GM19452 (cell line): Measurements from ENCODE around the gene PTX4.

Experiments
- ATAC-seq: cut with Tn5 transposase; IDR thresholded peaks from one replicate; pipeline ENCODE4 v1.9.1; 2021; ENCODE audit not compliant: unreplicated experiment

Gene PTX4

GRCh38 chr16:1525871-1526607 is 37.3 kb upstream of the PTX4 start:
- ATAC-seq = no peak

DNA sequence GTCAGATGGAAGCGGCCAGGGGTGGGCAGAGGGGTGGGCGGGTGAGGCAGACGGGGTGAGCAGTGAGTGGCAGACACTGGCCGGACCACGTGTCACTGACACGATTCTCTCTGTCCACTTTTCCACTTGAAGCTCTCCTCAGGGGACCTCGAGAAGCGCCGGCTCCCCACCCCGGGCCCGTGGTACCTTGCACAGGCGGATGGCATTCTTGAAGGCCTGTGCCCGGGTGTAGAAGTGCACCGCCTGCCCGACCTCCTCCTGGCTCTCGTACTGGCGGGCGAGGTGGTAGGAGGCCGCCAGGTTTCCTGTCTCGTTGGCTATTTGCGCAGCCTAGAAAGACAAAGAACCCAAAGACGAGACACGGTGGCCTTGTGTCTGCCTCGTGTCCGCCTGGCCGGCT is 35.6 kb upstream of the PTX4 start:
- no peak for ATAC-seq

GRCh38 chr16:1523581-1524245 is 35.0 kb upstream of the PTX4 start:
- no peak for ATAC-seq

- ATAC-seq = no peak
These were observed 31.7 kb upstream of the PTX4 start for GRCh38 chr16:1520461-1520860.

- ATAC-seq = no peak
These were observed 31.1 kb upstream of the PTX4 start for GRCh38 chr16:1519831-1520230.

GRCh38 chr16:1518626-1519135 is 29.9 kb upstream of the PTX4 start:
- ATAC-seq = no peak

GRCh38 chr16:1514507-1514906 is 25.8 kb upstream of the PTX4 start:
- no peak for ATAC-seq

- ATAC-seq = no peak
These were observed 24.0 kb upstream of the PTX4 start for GRCh38 chr16:1512774-1513173.

DNA sequence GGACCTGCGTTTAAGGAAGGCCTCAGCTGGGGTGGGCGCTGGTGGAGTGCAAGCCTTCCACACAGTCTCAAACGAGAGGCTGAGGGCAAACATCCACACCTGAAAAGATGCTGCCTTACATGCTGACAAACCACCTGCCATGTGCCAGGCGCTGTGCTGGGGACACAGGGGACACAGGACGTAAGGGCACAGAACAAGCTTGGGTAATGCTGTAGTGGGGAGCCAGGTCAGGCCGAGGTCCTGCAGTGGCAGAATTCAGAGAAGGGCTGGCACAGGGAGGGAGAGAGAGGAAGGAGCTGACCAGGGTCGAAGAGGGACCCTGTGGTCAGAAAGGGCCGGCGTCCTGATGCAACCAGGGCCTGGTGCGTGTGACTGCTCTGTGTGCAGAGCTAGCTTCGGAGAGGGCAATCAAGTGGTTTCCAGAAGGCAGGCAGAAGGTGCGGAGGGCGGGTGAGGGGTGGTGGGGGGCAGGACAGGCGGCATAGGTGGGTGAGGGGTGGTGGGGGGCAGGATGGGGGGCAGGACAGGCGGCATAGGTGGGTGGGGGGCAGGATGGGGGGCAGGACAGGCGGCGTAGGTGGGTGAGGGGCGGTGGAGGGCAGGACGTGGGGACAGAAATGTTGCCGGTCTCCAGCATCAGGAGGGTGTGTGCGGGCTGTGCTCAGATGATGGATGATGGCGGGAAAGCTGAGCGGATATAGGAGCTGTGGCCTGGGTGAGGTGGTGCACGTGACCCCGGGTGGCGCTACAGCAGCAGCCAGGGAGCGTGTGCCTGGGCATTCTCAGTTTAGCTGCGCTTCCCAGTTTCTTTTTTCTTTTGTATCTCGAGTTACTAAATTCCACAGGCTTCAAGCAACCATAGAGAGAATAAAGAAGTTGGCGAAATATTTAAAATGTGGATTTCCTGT is 23.2 kb upstream of the PTX4 start:
- ATAC-seq = no peak

- ATAC-seq = no peak
These were observed 22.2 kb upstream of the PTX4 start for GRCh38 chr16:1510941-1511351.

GRCh38 chr16:1510272-1510671 is 21.5 kb upstream of the PTX4 start:
- no peak for ATAC-seq

GRCh38 chr16:1509307-1510221 is 20.8 kb upstream of the PTX4 start:
- ATAC-seq = no peak

DNA sequence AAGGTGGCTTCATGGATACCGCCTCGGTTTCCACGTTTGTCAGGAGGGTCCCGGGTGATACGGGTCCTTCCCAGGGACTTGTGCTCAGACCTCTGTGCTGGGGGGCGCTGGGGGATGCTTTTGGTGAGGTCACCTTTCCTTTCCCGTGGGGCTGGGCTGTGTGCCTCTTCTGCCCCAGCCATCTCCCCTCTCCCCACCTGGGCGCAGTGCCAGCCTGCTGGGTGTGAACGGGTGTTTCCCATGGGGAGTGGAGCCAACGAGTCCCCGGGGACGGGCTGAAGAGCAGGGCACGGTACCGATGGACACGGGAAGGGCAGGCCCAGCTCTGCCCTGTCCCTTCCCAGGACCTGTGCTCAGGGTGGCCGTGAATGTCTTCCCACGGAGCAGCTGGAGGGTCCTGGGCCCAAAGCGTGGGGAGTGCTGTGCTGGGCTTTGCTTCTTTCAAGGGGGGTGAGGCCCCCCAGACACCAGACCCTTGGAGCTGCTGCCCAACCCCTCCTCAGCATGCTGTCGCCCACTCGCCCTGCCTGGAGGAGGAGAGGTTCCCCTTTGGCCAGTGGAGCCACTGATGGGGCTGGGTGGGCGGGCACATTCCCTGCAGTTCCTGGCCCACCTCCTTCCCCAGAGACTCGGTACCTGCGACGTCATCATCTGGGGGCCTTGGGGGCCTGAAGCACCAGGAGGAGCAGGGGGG is 19.9 kb upstream of the PTX4 start:
- no peak for ATAC-seq

GRCh38 chr16:1506494-1507213 is 17.9 kb upstream of the PTX4 start:
- no peak for ATAC-seq

DNA sequence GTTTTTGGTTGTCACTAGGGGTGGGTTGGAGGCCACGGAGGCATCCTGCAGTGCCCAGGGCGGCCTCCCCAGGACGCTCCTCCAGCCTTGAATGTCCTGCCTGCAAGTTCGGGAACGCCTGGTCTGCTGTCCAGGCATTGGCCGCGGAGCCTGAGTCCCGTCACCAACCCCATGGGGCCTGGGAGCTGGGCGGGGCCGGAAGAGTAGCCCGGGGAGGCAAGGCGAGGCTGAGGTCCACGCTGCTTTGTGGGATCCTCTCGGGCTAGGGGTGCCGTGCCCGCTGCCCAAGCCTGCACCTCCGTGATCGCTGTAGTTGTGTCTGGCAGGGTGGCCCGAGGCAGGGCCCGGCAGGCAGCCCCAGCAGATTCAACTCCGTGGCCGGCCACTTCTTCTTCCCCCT is 17.2 kb upstream of the PTX4 start:
- no peak for ATAC-seq

DNA sequence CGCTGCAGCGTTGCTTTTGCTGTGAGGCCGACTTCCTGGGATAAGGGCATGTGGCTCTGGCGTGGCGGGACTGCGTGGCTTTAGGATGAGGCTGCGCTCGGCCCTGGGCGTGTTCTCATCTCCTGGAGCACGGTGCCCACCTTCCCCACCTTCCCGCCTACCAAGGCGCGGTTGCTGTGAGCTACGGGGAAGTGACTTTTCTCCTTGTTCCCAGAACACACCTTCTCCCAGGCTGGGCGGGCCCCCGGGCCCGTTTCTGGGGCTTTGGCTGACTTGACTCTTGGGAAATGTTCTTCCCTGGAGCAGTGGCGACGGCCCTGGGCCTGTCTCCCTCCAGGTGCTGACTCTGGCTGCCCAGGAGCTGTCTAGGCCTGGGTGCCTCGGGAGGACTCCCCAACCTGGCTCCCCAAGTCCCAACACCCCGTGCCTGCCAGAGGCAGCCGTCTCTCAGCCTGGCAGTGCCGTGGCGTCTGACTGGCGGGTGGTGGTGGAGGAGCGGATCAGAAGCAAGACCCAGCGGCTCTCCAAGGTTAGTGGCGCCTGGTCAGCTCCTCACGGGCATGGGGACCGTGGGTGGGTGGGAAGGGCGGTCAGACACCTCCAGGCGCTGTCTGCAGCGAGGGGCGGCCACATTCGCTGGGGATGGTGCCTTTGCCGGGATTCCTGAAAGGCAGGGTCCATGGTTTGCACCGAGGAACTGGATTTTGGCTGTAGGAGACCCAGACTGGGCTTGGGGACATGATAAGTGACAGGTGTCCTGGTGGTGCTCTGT is 16.5 kb upstream of the PTX4 start:
- no peak for ATAC-seq

DNA sequence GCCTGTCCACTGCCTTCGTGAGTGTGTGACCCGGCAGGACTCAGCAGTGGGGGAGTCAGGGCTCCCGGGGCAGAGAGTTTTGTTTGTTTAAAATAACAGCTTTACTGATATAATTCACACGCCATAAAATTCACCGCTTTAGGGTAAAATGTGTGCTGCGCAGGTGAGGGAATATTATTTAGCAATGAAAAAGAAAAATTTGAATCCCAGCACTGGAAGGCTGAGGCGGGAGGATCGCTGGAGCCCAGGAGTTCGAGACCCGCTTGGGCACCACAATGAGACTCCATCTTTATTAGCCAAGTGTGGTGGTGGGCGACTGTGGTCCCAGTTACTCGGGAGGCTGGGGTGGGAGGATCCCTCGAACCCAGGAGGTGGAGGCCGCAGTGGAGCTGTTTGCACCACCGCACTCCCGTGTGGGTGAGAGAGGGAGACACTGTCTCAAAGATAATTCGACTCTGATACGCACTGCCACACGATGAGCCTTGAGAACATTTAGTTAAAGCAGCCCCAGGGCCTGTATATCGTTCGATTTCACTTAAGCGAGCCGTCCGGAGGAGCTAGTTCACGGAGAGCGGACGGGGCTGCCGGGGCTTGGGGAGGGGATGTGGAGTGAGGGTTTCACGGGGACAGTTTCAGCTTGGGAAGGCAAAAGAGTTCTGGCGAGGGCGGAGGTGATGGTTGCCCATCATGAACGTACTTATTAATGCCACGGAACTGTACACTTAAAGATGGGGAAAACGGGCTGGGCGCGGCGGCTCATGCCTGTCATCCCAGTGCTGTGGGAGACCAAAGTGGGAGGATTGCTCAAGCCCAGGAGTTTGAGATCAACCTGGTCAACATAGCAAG is 14.6 kb upstream of the PTX4 start:
- no peak for ATAC-seq
